Fibroblast of lung (primary cell): ENCODE results near the gene PSME3. TPM values are rescaled to one million over a fixed set of nuclear protein-coding genes. Genes with fewer than 3 reads are reported as not detected.

Source experiments
- DNase-seq, 2 donors: peaks; one replicate each; pipeline versions ENCODE4 v3.0.0 to v3.0.0-alpha.2; 2010; ENCODE audit warnings: low read depth in 2 of 2
- H2AFZ ChIP-seq: 2 replicates; pipeline ENCODE4 v1.5.1; 2012; ENCODE audit warnings: low read length, control low read depth, inconsistent platforms
- H3K27ac ChIP-seq: 2 replicates; pipeline ENCODE4 v1.5.1; 2011; ENCODE audit warnings: low read length, control low read depth; ENCODE audit not compliant: insufficient read depth
- H3K27me3 ChIP-seq: 2 replicates; pipeline ENCODE4 v1.5.1; 2011; ENCODE audit warnings: mild to moderate bottlenecking, low read length; ENCODE audit not compliant: control insufficient read depth, insufficient read depth
- H3K36me3 ChIP-seq: 2 replicates; pipeline ENCODE4 v1.5.1; 2011; ENCODE audit warnings: low read length; ENCODE audit not compliant: control insufficient read depth, insufficient read depth
- H3K4me1 ChIP-seq: 2 replicates; pipeline ENCODE4 v1.5.1; 2011; ENCODE audit warnings: low read length; ENCODE audit not compliant: control insufficient read depth, insufficient read depth; ENCODE audit errors: extremely low read depth
- H3K4me2 ChIP-seq: 2 replicates; pipeline ENCODE4 v1.5.1; 2011; ENCODE audit warnings: low read length, control low read depth; ENCODE audit not compliant: insufficient read depth; ENCODE audit errors: extremely low read depth
- H3K4me3 ChIP-seq, 4 experiments: fragments of 200-600 bp in 1 of 4; sonication (generic) in 1 of 4; replicated peaks in 1 of 4; 2 replicates each; pipeline ENCODE4 v1.5.1; 2011 to 2016; ENCODE audit warnings: low read length in 4 of 4, low read depth in 3 of 4, mild to moderate bottlenecking in 3 of 4, control low read depth in 2 of 4, inconsistent platforms in 1 of 4, mixed read lengths in 1 of 4; ENCODE audit not compliant: insufficient read depth in 1 of 4; ENCODE audit errors: control extremely low read depth in 1 of 4
- H3K79me2 ChIP-seq: 2 replicates; pipeline ENCODE4 v1.5.1; 2012; ENCODE audit warnings: mild to moderate bottlenecking, low read length, inconsistent platforms; ENCODE audit not compliant: control insufficient read depth, insufficient read depth
- H3K9ac ChIP-seq: 2 replicates; pipeline ENCODE4 v1.5.1; 2011; ENCODE audit warnings: mild to moderate bottlenecking, low read length, control low read depth; ENCODE audit not compliant: insufficient read depth
- H3K9me3 ChIP-seq: 2 replicates; pipeline ENCODE4 v1.5.1; 2012; ENCODE audit warnings: low read depth, low read length; ENCODE audit not compliant: control insufficient read depth, insufficient read depth
- H4K20me1 ChIP-seq: 2 replicates; pipeline ENCODE4 v1.5.1; 2011; ENCODE audit warnings: low read length; ENCODE audit not compliant: control insufficient read depth, insufficient read depth; ENCODE audit errors: extremely low read depth
- EZH2 ChIP-seq: IDR thresholded peaks from 2 replicates; pipeline ENCODE4 v1.5.1; 2012; ENCODE audit warnings: low read length, control low read depth, mild to moderate bottlenecking; ENCODE audit errors: missing control alignments
- polyA plus RNA-seq, 2 donors: library from polyadenylated mRNA; depleted of rRNA in 1 of 2; stranded (reverse) in 1 of 2; unstranded in 1 of 2; fragments of >200 nt; gene quantifications; 2 replicates each; pipeline ENCODE4 v1.2.1, GENCODE V29; 2011 to 2012; ENCODE audit warnings: missing spikeins in 1 of 2
- total RNA-seq: library from RNA; depleted of rRNA; stranded (reverse); fragments of >200 nt; gene quantifications from 2 replicates; pipeline ENCODE4 v1.2.1, GENCODE V29; 2014
- TF ChIP-seq, protein P1 (sequence below), 2 donors: IDR thresholded peaks in 1 of 2; conservative IDR thresholded peaks in 1 of 2; 1 replicate in 1 of 2; 2 replicates in 1 of 2; pipeline ENCODE4 v1.5.1; 2011 to 2012; ENCODE audit warnings: low read length in 2 of 2, control low read depth in 1 of 2, inconsistent platforms in 1 of 2, low read depth in 1 of 2, mild to moderate bottlenecking in 1 of 2

The PSME3 gene
- total and polyA plus RNA-seq, 2 donors (not counting 1 experiment from before 2014, with no cell fraction given): 50.7 to 133 TPM

DNA sequence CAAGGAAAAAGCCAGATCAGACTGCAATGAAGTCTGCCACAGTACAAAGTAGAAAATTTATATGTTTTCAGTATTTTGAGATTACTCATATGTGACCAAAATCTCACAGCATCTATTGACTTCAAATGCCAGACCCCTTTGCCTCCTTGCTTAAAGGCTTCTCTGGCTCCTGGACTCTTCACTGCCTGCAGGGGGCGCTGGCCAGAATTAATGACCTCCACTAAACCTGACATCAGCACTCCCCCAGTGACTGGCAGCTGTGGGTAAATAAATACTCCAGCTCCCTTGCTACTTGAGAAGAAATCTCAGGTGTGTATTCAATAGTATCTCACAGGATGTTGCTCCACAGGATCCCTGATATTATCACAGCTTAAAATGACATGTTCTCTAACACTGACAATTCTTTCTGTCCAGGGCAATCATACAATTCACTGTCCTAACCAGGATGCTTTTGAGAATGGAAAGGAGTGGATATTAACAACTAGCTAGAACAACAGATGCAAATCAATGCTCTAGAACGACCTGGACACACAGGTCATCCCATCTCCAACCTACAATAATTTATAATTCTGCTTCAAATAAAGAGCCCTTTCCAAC is 13.2 kb upstream of the PSME3 start:
- H3K4me1 ChIP-seq: peaks cover 2% of the 10 kb centered on the region
- H3K9ac ChIP-seq: no peak overlapping the region
- no peaks in the 10 kb centered on the region for H3K9me3 ChIP-seq
- H3K27me3 ChIP-seq: no peaks in the 10 kb centered on the region
- TF ChIP-seq EZH2: no peak
- TF ChIP-seq, protein P1, sequence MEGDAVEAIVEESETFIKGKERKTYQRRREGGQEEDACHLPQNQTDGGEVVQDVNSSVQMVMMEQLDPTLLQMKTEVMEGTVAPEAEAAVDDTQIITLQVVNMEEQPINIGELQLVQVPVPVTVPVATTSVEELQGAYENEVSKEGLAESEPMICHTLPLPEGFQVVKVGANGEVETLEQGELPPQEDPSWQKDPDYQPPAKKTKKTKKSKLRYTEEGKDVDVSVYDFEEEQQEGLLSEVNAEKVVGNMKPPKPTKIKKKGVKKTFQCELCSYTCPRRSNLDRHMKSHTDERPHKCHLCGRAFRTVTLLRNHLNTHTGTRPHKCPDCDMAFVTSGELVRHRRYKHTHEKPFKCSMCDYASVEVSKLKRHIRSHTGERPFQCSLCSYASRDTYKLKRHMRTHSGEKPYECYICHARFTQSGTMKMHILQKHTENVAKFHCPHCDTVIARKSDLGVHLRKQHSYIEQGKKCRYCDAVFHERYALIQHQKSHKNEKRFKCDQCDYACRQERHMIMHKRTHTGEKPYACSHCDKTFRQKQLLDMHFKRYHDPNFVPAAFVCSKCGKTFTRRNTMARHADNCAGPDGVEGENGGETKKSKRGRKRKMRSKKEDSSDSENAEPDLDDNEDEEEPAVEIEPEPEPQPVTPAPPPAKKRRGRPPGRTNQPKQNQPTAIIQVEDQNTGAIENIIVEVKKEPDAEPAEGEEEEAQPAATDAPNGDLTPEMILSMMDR (conservative IDR thresholded peaks at IDR 0.05 in 1 of 2, IDR thresholded peaks at IDR 0.05 in 1 of 2; ENCODE audit: low read depth in 1 of 2, low read length in 2 of 2): peak; percentile 53 to 79
- H3K4me2 ChIP-seq: no peak overlapping the region
- no peak overlapping the region for H2AFZ ChIP-seq
- peaks cover 16% of the 10 kb centered on the region for H3K36me3 ChIP-seq
- no peaks in the 10 kb centered on the region for H4K20me1 ChIP-seq
- peak; percentile 46 to 55 for DNase-seq
- H3K4me3 ChIP-seq: no peak overlapping the region
- H3K27ac ChIP-seq: no peak overlapping the region
- peaks cover 15% of the 10 kb centered on the region for H3K79me2 ChIP-seq

DNA sequence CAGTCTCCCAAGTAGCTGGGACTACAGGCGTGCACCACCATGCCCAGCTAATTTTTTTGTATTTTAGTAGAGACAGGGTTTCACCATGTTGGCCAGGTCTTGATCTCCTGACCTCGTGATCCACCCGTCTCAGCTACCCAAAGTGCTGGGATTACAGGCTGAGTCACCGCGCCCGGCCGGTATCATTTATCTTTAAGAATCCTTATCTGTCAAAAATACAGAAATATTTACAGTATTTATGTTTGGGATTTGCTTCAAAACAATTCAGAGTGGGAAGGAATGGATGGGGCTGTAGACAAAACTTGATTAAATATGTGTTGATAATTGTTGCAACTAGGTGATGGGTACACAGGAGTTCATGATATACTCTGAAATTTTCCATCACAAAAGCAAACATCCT is 12.0 kb upstream of the PSME3 start:
- Histone ChIP-seq H3K27me3 (no peaks in the 10 kb centered on the region), H3K4me3 (no peak overlapping the region), H2AFZ (no peak overlapping the region), H3K27ac (no peak overlapping the region), H3K9me3 (no peaks in the 10 kb centered on the region), H4K20me1 (no peaks in the 10 kb centered on the region), H3K36me3 (peaks cover 12% of the 10 kb centered on the region), H3K4me1 (peaks cover 2% of the 10 kb centered on the region), H3K79me2 (peaks cover 15% of the 10 kb centered on the region), H3K4me2 (no peak overlapping the region), H3K9ac (no peak overlapping the region)
- no peak for DNase-seq
- TF ChIP-seq EZH2: no peak
- TF ChIP-seq, protein P1 (conservative IDR thresholded peaks at IDR 0.05 in 1 of 2, IDR thresholded peaks at IDR 0.05 in 1 of 2; ENCODE audit: low read depth in 1 of 2, low read length in 2 of 2): no peak

DNA sequence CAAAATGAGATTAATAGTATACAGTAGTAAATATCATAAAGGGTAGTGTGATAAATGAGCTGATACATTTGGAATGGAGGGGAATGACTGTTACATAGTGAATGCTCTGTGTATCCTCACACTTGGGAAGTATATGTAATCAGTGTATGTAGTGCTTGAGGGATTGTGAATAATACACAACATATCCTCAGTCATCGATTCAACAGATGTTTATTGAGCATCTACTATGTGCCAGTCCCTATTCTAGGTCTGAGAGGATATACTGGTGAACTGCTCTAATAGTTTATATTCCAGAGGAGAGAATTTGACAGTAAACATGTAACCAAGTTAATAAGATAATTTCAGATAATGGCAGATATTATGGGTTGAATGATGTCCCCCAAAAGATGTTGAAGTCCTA is 5.7 kb upstream of the PSME3 start:
- Histone ChIP-seq H3K9ac (no peak overlapping the region), H3K79me2 (peaks cover 12% of the 10 kb centered on the region), H3K27ac (no peak overlapping the region), H3K36me3 (no peaks in the 10 kb centered on the region), H3K4me3 (no peak overlapping the region), H3K4me1 (peaks cover 2% of the 10 kb centered on the region), H3K4me2 (no peak overlapping the region), H4K20me1 (no peaks in the 10 kb centered on the region), H3K9me3 (no peaks in the 10 kb centered on the region), H2AFZ (no peak overlapping the region), H3K27me3 (no peaks in the 10 kb centered on the region)
- TF ChIP-seq EZH2: no peak
- TF ChIP-seq, protein P1 (conservative IDR thresholded peaks at IDR 0.05 in 1 of 2, IDR thresholded peaks at IDR 0.05 in 1 of 2; ENCODE audit: low read depth in 1 of 2, low read length in 2 of 2): no peak
- no peak for DNase-seq
